ENCODE data around the gene ATOH8.
"Not testable (repeated sequence)": the region's sequence is repeated elsewhere in the genome, so short reads cannot be mapped to it uniquely, and the experiment has no call there.

The ATOH8 gene

GRCh38 chr2:85806358-85807118 lies 52.7 kb downstream of the ATOH8 start:
- no peak for DNase-seq

GRCh38 chr2:85807756-85808155 lies 54.0 kb downstream of the ATOH8 start:
- DNase-seq: no peak

- no peak for DNase-seq
These were observed 56.8 kb downstream of the ATOH8 start for GRCh38 chr2:85810371-85811179.

- no peak for DNase-seq
These were observed 57.6 kb downstream of the ATOH8 start for GRCh38 chr2:85811180-85812093.

DNA sequence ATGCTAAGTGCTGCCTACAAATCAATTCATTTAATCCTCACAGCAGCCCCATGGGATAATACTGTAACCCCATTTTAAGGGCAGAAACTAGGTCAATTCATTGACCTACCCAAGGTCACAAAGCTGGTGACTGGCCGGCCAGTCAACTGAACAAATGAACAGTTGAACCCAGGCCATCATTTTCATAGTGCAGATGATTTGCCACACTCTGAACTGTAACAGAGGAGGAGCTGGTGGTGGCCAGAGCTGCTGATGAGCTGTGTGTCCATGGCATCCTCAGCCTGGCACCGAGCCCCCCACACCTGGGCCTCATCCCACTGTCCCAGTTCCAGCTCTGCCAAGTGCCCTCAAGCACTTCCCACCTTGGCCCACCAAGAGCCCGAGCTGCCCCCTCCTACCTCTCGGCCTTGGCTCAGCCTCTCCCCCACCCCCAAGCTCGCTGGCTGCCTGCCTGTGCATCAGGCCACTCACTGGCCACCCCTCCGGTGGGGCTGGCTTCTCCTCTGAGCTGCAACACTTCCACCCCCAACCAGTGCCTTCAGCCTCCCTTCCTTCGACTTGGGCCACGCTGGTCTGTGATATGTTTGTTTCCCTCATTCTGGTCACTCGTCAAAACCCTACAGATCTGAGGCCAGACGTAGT lies 58.4 kb downstream of the ATOH8 start:
- DNase-seq: no peak

DNA sequence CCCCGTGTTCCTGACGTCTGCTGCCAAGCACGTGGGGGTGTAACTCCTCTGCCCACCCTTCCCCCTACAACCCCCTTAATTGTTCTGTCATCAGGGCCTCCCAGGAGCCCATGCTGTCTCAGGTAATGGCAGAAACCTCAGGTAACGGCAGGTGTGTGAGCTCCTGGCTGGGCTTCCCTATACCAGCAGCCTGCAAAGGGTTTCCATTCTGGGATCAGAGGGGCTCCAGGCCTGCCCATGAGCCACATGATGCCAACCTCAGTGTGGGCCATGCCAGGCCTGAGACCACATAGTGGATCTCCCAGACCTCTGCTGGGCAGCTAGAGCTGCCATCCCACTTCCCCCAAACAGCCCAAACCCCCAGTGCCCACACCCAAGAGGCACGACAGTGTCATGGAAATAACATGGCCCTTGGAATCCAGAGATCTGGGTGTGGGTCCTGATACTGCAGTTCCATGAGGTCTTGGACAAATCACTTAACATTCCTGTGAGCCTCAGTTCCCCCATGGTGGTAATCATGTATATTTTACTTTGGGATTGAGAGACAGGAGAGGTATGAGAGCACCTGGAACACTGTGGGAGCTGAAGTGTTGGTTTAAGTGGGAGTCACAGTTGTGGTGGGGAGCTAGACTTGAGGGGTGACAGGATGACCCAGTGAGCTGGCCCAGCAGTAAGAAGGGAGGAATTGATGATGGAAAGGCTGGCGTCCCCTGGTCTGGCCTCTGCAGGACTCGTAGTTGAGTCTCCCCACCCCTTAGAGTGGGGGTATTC lies 59.6 kb downstream of the ATOH8 start:
- DNase-seq: no peak

- DNase-seq: peak; percentile 79
These were observed 60.4 kb downstream of the ATOH8 start for GRCh38 chr2:85813982-85814801.

DNA sequence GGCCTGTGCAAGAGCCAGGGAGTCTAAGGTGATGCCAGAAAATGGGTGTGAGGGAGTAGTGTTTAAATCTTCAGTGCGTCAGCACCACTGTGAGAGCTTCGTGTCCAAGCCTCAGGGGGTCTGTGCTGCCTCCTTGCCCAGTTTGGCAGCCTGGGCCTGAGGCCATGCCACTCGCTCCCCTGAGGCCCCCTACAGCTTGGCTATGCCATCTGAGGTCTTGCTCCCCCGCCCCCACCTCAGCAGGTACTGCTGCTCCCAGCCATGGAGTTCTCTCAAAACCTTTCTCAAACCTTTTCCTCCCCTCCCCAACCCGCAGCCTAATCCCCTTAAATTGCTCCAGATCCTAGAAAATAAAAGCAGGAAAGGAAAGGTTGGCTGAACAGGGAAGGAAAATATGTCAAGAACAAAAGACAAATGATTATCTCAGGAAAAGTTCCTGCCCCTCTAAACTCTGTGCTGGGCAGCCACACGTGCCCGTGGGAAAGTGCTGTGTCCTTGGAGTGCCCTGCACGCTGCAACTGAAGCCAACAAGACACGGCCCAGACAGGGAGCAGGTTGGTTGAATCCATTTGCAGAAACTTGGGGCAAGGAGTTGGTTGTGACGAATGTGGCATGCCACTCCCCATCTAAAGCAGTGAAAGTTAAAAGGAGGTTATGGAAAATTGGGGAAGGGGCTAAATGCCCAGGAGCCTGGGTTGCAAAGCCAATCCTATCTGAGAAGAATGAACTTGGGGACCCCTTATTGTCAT lies 61.2 kb downstream of the ATOH8 start:
- DNase-seq: no peak

DNA sequence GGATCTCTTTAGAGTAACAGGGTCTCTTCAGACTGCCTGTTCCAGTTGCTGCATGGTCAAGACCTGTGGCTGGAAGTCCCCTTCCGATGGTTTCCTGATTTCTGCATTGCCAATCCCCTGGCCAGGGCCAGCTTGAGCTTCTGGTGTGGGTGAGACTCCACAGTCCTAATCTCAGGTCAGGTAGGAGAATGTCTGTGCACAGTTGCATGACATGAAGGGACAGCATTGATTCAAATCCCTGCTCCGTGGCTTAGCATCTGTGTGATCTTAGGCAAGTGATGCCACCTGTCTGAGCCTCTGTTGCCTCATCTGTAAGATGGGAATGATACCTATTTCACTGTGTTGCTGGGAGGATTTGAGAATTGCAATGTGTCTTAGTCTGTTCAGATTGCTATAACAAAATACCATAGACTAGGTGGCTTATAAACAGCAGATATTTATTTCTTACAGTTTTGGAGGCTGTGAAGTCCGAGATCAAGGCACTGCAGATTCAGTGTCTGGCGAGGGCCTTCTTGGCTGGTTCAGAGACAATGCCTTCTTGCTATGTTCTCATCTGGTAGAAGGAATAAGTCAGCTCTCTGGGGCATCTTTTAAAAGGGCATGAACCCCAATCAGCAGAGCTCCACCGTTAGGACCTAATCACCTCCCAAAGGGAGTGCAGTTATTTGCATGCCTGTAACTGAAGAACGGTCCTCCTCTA lies 66.2 kb downstream of the ATOH8 start:
- no peak for DNase-seq

- no peak for DNase-seq
These were observed 69.0 kb downstream of the ATOH8 start for GRCh38 chr2:85822766-85823165.

- DNase-seq: no peak
These were observed 70.2 kb downstream of the ATOH8 start for GRCh38 chr2:85823951-85824350.

GRCh38 chr2:85826990-85827878 lies 73.4 kb downstream of the ATOH8 start:
- peak; percentile 68 for DNase-seq

DNA sequence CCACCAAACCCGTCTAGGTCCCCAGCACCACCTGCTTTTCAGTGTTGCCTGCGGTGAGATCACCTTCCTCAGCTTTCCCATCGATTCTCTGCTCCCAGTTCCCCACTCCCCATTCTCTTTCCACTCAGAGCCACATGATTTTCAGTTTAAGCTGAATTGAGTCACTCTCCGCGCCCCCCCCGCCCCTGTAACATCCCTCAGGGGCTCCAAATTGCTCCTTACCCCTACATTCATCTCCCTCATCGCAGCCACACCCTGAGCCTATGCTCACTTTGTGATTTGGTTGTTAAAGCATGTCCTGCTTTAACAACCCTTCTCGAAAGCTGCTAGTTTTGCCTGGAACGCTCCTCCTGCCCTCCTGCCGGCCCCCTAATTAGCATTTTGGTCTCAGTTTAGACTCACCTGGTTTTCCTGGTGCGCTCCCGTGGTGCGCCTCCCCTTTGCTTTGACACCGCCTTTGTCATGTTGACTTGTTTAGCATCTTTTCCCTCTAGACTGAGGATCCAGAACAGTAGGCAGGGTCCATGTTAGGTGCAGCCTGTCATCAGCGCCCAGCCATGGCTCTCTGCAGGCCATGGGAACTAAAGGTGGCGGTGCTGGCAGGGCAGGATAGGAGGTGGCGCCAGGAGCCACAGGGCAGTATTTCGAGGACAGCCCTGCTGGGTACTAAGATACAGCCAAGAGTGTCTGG lies 74.2 kb downstream of the ATOH8 start:
- DNase-seq: no peak

DNA sequence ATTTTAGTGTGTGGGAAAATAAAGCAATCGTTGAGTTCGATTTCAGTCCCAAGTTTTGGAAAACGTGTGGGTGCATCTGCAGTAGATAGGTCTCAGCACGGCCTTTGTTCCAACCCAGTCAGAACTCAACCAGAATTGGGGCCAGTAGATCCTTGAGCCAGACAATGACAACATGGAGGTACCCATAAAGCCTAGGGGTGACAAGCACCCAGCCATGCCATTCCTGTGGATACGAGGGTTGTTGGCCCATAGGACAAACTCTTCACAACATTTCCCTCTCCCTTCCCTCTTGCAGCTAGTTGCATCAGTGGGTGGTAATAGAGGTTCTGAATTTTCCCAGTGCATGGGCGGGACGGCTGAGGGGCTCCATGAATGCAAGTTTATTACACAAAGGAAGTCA lies 74.9 kb downstream of the ATOH8 start:
- DNase-seq: no peak

- not testable (repeated sequence) for DNase-seq
These were observed 75.6 kb downstream of the ATOH8 start for GRCh38 chr2:85829394-85829793.

DNA sequence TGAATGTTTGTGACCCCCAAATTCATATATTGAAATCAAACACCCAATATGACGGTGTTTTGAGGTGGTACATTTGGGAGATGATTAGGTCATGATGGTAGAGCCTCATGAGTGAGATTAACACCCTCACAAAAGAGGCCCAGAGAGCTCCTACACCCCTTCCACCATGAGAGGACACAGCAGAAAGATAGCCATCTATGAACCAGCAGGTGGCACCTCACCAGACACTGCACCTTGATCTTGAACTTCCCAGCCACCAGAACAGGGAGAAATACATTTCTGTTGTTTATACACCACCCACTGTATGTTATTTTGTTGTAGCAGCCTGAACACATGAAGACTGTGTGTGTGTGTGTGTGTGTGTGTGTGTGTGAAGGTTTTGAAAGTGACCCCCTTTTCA lies 76.9 kb downstream of the ATOH8 start:
- DNase-seq: no peak

GRCh38 chr2:85831735-85832134 lies 77.9 kb downstream of the ATOH8 start:
- DNase-seq: no peak

DNA sequence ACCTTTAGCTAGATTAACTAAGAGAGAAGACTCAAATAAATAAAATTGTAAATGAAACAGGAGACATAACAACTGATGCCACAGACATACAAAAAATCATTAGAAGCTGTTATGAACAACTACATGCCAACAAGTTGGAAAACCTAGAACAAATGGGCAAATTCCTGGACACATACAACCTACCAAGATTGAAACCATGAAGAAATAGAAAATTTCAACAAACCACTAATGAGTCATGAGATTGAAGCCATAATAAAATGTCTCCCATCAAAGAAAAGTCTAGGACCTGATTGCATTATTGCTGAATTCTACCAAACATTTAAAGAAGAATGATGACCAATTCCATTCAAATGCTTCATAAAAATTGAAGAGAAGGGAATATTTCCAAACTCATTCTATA lies 80.7 kb downstream of the ATOH8 start:
- DNase-seq: no peak

Measured in NCI-H1105 treated with DMSO at 0.1 percent for 48 hours (cell line).